Keratinocyte (primary cell): Measurements from ENCODE around the gene ABCA4. TPM values are rescaled to one million over a fixed set of nuclear protein-coding genes. Genes with fewer than 3 reads are reported as not detected.

ENCODE experiments used
- DNase-seq: peaks from one replicate; pipeline ENCODE4 v3.0.0-alpha.2; 2011; ENCODE audit warnings: low read depth, missing footprints, low spot score
- FAIRE-seq: peaks from 2 replicates; lab custom pipeline; 2011; peaks lifted over from hg19 to GRCh38; lab: Jason Lieb, UNC
- H2AFZ ChIP-seq: 2 replicates; pipeline ENCODE4 v1.6.0; 2012; ENCODE audit warnings: low read length, control low read depth, inconsistent platforms; ENCODE audit not compliant: control insufficient read depth
- H3K27ac ChIP-seq: 2 replicates; pipeline ENCODE4 v1.5.1; 2011; ENCODE audit warnings: low read length; ENCODE audit not compliant: control insufficient read depth, insufficient read depth
- H3K27me3 ChIP-seq: 3 replicates; pipeline ENCODE4 v1.6.0; 2011; ENCODE audit warnings: low read length; ENCODE audit not compliant: control insufficient read depth, insufficient read depth; ENCODE audit errors: extremely low read depth
- H3K36me3 ChIP-seq, 2 experiments: 2 replicates in 1 of 2; 3 replicates in 1 of 2; pipeline ENCODE4 v1.5.1; 2011; ENCODE audit warnings: low read length in 2 of 2, mild to moderate bottlenecking in 1 of 2; ENCODE audit not compliant: control insufficient read depth in 2 of 2, insufficient read depth in 2 of 2; ENCODE audit errors: extremely low read depth in 1 of 2
- H3K4me1 ChIP-seq: 3 replicates; pipeline ENCODE4 v1.5.1; 2011; ENCODE audit warnings: low read length; ENCODE audit not compliant: control insufficient read depth, insufficient read depth; ENCODE audit errors: extremely low read depth
- H3K4me2 ChIP-seq: 3 replicates; pipeline ENCODE4 v1.6.0; 2011; ENCODE audit warnings: low read depth, low read length; ENCODE audit not compliant: control insufficient read depth, insufficient read depth; ENCODE audit errors: extremely low read depth
- H3K4me3 ChIP-seq, 3 experiments: fragments of 200-600 bp in 1 of 3; sonication (generic) in 1 of 3; 2 replicates in 2 of 3; 3 replicates in 1 of 3; pipeline ENCODE4 v1.5.1; 2011 to 2016; ENCODE audit warnings: low read length in 3 of 3, mild to moderate bottlenecking in 3 of 3, control low read depth in 2 of 3, inconsistent platforms in 1 of 3, low read depth in 1 of 3, mixed read lengths in 1 of 3, mixed run types in 1 of 3, moderate library complexity in 1 of 3; ENCODE audit not compliant: control insufficient read depth in 2 of 3, insufficient read depth in 2 of 3; ENCODE audit errors: extremely low read depth in 1 of 3
- H3K79me2 ChIP-seq: 2 replicates; pipeline ENCODE4 v1.6.0; 2012; ENCODE audit warnings: low read length; ENCODE audit not compliant: control insufficient read depth, insufficient read depth
- H3K9ac ChIP-seq: 3 replicates; pipeline ENCODE4 v1.6.0; 2011; ENCODE audit warnings: low read length; ENCODE audit not compliant: control insufficient read depth, insufficient read depth; ENCODE audit errors: extremely low read depth
- H3K9me1 ChIP-seq: 3 replicates; pipeline ENCODE4 v1.6.0; 2011; ENCODE audit warnings: low read length; ENCODE audit not compliant: control insufficient read depth, insufficient read depth; ENCODE audit errors: extremely low read depth
- H3K9me3 ChIP-seq: 2 replicates; pipeline ENCODE4 v1.5.1; 2012; ENCODE audit warnings: low read depth, low read length; ENCODE audit not compliant: control insufficient read depth
- H4K20me1 ChIP-seq: 3 replicates; pipeline ENCODE4 v1.6.0; 2011; ENCODE audit warnings: low read length; ENCODE audit not compliant: control insufficient read depth, insufficient read depth; ENCODE audit errors: extremely low read depth
- CTCF ChIP-seq, 3 experiments: IDR thresholded peaks in 1 of 3; conservative IDR thresholded peaks in 1 of 3; optimal IDR thresholded peaks in 1 of 3; 2 replicates in 2 of 3; 3 replicates in 1 of 3; pipeline versions ENCODE3 to v1.5.1; 2011; ENCODE audit warnings: low read length in 3 of 3, mild to moderate bottlenecking in 3 of 3, moderate library complexity in 2 of 3, control low read depth in 1 of 3, inconsistent platforms in 1 of 3; ENCODE audit not compliant: insufficient read depth in 2 of 3; ENCODE audit errors: extremely low read depth in 1 of 3
- EZH2 ChIP-seq: IDR thresholded peaks from one replicate; pipeline ENCODE4 v1.6.1; 2012; ENCODE audit warnings: inconsistent platforms, mild to moderate bottlenecking, low read length, moderate library complexity
- dilution Hi-C: fragments of 300-500 bp; cut with MboI; formaldehyde crosslinking; loops from one replicate; pipeline ENCODE4 v1.7.0; 2020; ENCODE audit warnings: low sequenced_read_pairs; ENCODE audit not compliant: extremely low pct_ligation_motif_present
- polyA plus RNA-seq, 5 experiments: library from polyadenylated mRNA; depleted of rRNA in 3 of 5; stranded (reverse) in 3 of 5; stranded (forward) in 1 of 5; unstranded in 1 of 5; fragments of >200 nt; gene quantifications; 1 replicate in 1 of 5; 2 replicates in 3 of 5; 3 replicates in 1 of 5; pipeline versions ENCODE4 v1.2.1 to v1.2.3, GENCODE V29; 2011 to 2012; ENCODE audit warnings: missing spikeins in 2 of 5, low read depth in 1 of 5, low replicate concordance in 1 of 5

The ABCA4 gene
- polyA plus RNA-seq, 1 donor (not counting 4 experiments of a cell fraction or from before 2014, with no cell fraction given) = 0.04 TPM

DNA sequence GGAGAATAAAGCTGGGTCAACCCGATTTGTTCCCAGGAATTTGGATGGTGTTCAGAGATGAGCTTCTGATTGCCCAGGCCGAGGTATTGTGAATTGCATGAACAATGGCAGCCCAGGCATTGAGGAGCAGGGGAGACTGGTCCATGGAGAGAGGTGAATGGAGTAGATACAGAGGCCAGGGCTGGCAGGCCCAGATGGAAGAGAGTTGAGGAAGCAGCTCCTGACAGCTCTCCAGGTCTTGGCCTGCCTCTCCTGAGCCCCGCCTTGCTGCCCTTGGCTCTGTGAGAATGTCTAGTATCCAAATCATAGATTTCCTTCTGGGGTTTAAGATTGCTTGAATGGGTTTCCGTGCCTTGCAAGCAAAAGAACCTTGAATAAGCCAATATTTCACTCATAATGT, 11.5 kb downstream of the ABCA4 start:
- Histone ChIP-seq H3K36me3 (no peaks in the 10 kb centered on the region), H3K9me3 (no peaks in the 10 kb centered on the region), H3K9ac (no peak overlapping the region), H3K9me1 (no peaks in the 10 kb centered on the region), H3K4me2 (no peak overlapping the region), H4K20me1 (no peaks in the 10 kb centered on the region), H3K79me2 (no peaks in the 10 kb centered on the region), H3K4me3 (no peak overlapping the region), H3K4me1 (peaks cover 3% of the 10 kb centered on the region), H2AFZ (no peak overlapping the region), H3K27me3 (peaks cover 3% of the 10 kb centered on the region), H3K27ac (no peak overlapping the region)
- TF ChIP-seq CTCF (optimal IDR thresholded peaks at IDR 0.05 in 1 of 3, IDR thresholded peaks at IDR 0.05 in 1 of 3, conservative IDR thresholded peaks at IDR 0.05 in 1 of 3; ENCODE audit: extremely low read depth in 1 of 3, insufficient read depth in 2 of 3, low read length in 3 of 3) (no peak), EZH2 (no peak)
- FAIRE-seq (no peak), DNase-seq (no peak)
- dilution Hi-C loops = no loop called here

- H3K27ac ChIP-seq = no peak overlapping the region
- no peak for DNase-seq
- dilution Hi-C loops = no loop called here
- H3K4me3 ChIP-seq = no peak overlapping the region
- H3K27me3 ChIP-seq = peaks cover 3% of the 10 kb centered on the region
- peaks cover 2% of the 10 kb centered on the region for H3K9me1 ChIP-seq
- H3K4me2 ChIP-seq = no peak overlapping the region
- H3K36me3 ChIP-seq = no peaks in the 10 kb centered on the region
- no peaks in the 10 kb centered on the region for H3K9me3 ChIP-seq
- H2AFZ ChIP-seq = no peak overlapping the region
- H3K79me2 ChIP-seq = no peaks in the 10 kb centered on the region
- TF ChIP-seq CTCF (optimal IDR thresholded peaks at IDR 0.05 in 1 of 3, IDR thresholded peaks at IDR 0.05 in 1 of 3, conservative IDR thresholded peaks at IDR 0.05 in 1 of 3; ENCODE audit: extremely low read depth in 1 of 3, insufficient read depth in 2 of 3, low read length in 3 of 3) = no peak
- no peak for TF ChIP-seq EZH2
- H4K20me1 ChIP-seq = no peaks in the 10 kb centered on the region
- FAIRE-seq = no peak
- peaks cover 23% of the 10 kb centered on the region for H3K4me1 ChIP-seq
- H3K9ac ChIP-seq = no peak overlapping the region
Observed at GRCh38 chr1:94107141-94107540, 13.8 kb downstream of the ABCA4 start.
